NCI-H146 (cell line): ENCODE results near the gene MAGEL2.
A peak's percentile ranks its signal among the peaks of the same experiment; 100 is the strongest.

Experiments used
- DNase-seq: peaks from one replicate; lab custom pipeline; 2025; lab: John Stamatoyannopoulos, UW

MAGEL2 gene

GRCh38 chr15:23647421-23648370, at the start of gene MAGEL2:
Gene MAGEL2 (minus strand): TSS chr15:23647867. CDS start chr15:23647742, 125 bp downstream.
- peak; percentile 4 for DNase-seq

GRCh38 chr15:23695282-23695681, 47.6 kb upstream of the MAGEL2 start:
- DNase-seq: no peak

- no peak for DNase-seq
Measured at GRCh38 chr15:23694592-23694991, 46.9 kb upstream of the MAGEL2 start.

DNA sequence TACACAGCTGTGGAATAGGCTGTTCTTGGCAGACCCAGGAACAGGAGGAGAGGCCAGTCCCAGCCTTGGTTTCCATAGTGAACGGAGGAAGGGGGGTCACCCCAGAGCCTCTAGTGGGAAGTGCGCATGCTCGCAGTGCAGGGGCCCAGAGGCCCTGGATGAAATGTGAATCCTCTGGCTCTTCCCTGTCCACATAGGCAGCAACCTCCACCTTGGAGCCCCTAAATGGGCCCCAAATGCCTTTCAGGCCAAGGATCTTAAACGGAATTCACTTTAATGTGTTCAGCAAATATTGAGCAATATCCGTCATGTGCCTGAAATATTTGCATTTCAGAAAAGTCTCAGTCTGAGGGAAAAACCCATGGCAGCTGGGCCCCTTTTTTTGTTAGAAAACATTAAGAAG, 42.8 kb upstream of the MAGEL2 start:
- DNase-seq: peak; percentile 1

DNA sequence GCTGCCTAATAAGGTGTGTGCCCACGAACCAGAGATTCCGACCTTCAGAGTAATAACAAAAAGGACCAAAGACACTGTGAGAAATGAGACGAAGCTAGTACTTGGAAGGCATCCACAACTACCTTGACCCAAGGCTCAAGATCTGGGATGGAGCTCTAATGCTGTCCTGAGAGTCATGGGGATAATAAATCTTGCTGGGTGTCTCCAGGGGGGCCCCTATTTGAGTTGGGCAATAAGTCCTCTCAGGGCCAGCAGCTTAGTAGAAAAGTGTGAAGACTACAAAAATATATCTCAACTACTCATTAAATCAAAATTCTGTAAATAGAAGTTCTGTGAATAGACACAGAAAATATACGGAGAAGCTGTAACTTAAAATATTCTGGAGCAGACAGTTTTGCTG, 42.3 kb upstream of the MAGEL2 start:
- no peak for DNase-seq

GRCh38 chr15:23687143-23687470, 39.4 kb upstream of the MAGEL2 start, which contains the start of gene NDN:
Gene NDN (minus strand): TSS chr15:23687305. CDS start chr15:23687217, 88 bp downstream.
- DNase-seq: peak; percentile 9

- DNase-seq: no peak
Measured at GRCh38 chr15:23686466-23687142, 38.9 kb upstream of the MAGEL2 start.

- DNase-seq: no peak
Measured at GRCh38 chr15:23671481-23671880, 23.8 kb upstream of the MAGEL2 start.

DNA sequence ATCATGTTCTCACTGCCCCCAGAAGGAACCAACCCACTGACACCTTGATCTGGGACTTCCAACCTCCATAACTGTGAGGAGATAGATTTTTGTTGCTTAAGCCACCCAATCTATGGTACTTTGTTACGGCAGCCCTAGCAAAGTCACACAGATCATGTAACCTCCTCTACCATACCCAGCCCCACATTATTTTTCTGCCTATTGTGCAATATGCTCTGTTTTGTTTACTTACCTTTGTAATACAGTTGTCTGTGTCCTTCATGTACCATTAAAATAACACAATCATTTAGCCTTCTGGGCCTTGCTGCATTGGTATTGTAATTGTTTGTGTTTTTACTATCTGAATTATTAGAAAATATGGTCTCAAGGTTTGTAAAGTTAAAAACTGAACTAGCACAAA, 23.3 kb upstream of the MAGEL2 start:
- no peak for DNase-seq

DNA sequence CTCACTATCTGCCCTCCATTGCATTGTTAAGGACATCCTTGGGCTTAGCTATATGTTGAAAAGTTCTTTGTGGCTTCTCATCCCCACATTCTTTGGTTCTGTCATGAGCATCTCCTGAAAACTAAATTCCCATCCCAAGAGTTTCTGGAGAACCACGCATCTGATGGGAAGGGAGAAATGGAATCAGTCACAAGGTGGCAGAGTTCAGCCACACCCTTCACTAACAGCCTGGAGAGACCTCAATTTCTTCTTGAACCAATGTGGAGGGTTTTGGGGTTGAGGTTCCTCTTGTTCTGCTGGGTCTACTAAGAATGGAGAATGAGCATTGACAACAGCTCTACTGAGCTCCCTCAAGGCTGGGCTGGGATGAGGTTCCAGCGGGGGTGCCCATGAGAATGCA, 15.6 kb upstream of the MAGEL2 start:
- DNase-seq: no peak

DNA sequence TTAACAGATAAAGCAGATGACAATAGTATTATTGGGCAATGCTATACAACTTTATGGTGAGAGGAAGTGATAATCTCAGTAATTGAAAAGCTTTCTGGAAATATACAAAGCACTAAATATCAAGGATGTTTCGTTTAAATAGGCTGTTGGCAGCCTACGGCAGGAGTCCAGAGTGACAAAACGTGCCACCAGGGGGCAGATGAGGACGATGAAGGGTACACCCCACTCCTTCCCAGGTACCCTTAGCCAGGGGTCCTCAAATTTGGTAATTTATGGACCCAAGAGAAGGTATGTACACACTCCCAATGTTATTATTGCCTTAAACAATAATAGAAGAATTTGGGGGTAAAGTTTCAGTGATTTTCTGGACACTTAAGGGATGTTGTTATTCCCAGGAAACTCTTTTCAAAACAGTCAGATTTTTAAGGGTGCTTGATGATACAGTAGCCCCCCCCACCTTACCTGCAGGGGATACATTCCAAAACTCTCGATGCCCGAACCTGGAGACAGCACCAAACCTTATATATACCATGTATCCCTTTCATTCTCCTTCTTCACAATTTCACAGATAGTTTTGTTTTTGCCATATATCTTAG, 1.4 kb upstream of the MAGEL2 start:
- peak; percentile 1 for DNase-seq

DNA sequence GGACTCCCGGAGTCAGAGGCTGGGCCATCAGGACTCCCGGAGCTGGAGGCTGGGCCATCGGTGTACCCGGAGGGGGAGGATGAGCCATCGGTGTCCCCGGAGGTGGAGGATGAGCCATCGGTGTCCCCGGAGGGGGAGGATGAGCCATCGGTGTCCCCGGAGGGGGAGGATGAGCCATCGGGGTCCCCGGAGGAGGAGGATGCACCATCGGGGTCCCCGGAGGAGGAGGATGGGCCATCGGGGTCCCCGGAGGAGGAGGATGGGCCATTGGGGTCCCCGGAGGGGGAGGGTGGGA, 719 bp downstream of the MAGEL2 start:
- DNase-seq: no peak

- peak; percentile 7 for DNase-seq
Measured at GRCh38 chr15:23646165-23647000, 1.3 kb downstream of the MAGEL2 start.

DNA sequence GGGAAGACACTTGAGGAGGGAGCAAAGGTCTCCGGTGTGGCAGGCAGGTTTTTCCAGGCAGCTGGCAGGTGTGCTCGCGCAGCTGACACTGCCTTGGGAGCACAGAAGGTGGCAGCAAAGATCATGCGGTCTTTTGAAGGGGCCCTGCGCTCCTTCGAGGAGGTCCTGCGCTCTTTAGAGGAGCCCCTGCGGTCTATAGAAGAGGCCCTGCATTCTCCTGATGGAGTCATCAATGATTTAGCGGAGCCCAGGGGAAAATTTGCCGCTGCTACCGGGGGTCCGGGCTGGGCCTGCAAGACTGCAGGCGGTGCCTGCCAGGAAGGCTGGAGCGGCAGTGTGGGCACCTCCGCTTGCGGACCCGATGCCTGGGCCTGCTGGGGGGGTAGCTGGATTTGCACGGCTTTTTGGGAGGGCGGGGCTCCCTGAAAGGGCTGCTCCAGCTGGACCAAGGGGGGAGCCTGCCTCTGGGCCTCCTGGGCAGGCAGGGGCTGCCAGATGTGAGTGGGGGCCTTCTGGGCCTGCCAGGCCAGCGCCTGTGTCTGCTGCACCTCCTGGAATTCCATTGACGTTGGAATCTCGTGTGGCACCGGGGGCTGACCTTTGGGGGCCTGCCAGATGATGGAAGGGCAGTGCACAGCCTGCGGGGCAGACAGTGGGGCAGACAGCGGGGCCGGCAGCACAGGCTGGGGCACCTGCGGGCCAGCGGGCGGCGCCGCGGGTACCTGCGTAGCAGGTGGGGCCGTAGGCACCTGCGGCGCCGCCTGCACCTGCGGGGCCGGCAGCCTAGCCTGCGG, 2.1 kb downstream of the MAGEL2 start:
- DNase-seq: peak; percentile 2

DNA sequence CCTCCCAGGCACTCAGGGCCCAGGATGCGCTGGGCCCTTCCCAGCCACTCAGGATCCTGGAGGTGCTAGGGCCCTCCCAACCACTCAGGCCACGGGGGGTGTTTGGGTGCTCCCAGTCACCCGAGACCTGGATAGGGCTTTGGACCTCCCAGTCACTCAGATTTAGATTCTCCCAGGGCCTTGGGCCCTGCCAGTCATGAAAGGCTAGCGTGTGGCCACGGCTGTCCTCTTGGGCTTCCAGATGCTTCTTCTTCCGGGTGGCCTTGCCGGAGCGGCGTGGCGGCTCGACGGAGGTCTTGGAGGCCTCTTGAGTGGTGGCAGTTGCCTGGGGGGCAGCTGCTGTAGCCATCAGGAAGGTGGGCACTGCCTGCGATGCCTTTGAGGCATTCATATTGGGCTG, 2.8 kb downstream of the MAGEL2 start:
- no peak for DNase-seq

GRCh38 chr15:23642413-23643044, 5.1 kb downstream of the MAGEL2 start:
- DNase-seq: peak; percentile 29

DNA sequence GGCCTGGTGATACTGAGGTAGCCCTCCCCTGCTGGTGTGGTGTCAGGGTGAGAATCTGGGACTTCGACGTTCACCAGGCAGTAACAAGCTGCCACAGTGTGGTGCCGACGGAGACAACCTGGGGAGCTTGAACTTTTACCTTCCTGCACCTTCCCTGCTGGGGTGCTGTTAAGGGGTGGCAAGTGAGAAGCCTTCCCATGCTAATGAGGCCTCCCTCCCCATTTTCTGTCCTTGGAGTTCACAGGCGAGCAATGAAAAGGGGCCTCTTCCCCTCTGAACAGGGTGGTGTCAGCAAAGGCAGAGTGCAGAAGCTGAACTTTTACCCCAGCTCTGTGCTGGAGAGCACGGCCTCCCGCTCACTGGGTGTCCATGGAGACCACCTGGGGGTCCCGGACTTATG, 13.5 kb downstream of the MAGEL2 start:
- DNase-seq: no peak

GRCh38 chr15:23629234-23629805, 18.3 kb downstream of the MAGEL2 start:
- peak; percentile 22 for DNase-seq

DNA sequence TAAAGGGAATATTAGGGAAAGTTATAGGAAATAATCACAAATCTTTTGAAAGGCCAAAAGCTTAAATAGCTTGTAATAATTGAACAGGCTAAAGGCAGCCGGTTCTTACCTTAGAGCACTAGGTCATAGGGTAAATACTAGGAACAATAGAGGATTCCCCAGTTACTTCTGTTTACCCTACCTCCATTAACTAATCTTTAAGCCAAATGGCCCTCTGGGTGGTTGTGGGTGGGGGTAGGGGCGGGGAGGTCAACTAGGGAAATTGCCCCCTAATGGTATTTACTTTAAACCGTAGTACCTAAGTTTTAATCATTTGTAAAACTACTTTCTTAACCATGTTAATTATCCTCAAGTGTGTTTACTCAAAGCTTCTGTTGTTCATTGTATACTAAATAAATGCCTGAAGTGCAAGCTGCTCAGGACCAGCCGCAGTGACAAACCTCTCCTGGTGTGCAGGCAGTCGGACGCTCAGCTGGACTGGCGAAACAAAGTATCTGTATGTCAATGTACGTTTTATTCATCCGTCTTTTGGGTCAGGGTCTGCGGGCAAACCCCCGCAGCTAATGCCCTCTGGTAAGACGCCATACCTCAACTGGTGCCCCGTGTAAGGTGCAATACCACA, 18.9 kb downstream of the MAGEL2 start:
- peak; percentile 69 for DNase-seq

- DNase-seq: no peak
Measured at GRCh38 chr15:23616536-23616935, 31.1 kb downstream of the MAGEL2 start.
